B cell (primary cell): Measurements from ENCODE around the gene TMEM222. TPM values are rescaled to one million over a fixed set of nuclear protein-coding genes. Genes with fewer than 3 reads are reported as not detected.

Experiments used
- ATAC-seq: fragments of 200-7000 bp; cut with Tn5 transposase; one replicate; pipeline ENCODE4 v1.10.0; 2021; ENCODE audit warnings: low read depth, mild to moderate bottlenecking, moderate number of reproducible peaks, moderate library complexity
- CTCF ChIA-PET: fragments of 350-600 bp; sonication (Branson Sonifier 250); formaldehyde crosslinking; loops from one replicate; lab custom pipeline; 2021; ENCODE audit warnings: antibody characterized with exemption, inconsistent platforms; lab: Charles Lee
- POLR2A ChIA-PET: fragments of 350-600 bp; sonication (Branson Sonifier 250); formaldehyde crosslinking; loops from one replicate; lab custom pipeline; 2021; ENCODE audit warnings: antibody characterized with exemption; lab: Charles Lee
- DNase-seq: peaks from one replicate; pipeline ENCODE4 v3.0.0; 2013
- H2AFZ ChIP-seq: 2 replicates; pipeline ENCODE4 v1.6.1; 2012; ENCODE audit warnings: mild to moderate bottlenecking, low read depth, low read length; ENCODE audit not compliant: insufficient read depth, poor library complexity, severe bottlenecking
- H3K27ac ChIP-seq, 2 donors: 1 replicate in 1 of 2; 2 replicates in 1 of 2; pipeline ENCODE4 v1.5.1; 2012 to 2013; ENCODE audit warnings: low read length in 2 of 2, mild to moderate bottlenecking in 2 of 2, moderate library complexity in 1 of 2
- H3K27me3 ChIP-seq, 4 experiments: fragments of 200-600 bp in 1 of 4; sonication (generic) in 1 of 4; replicated peaks in 1 of 4; 1 replicate in 2 of 4; 2 replicates in 2 of 4; pipeline versions ENCODE4 v1.6.1 to v1.7.0; 2013 to 2016; ENCODE audit warnings: low read length in 3 of 4, mild to moderate bottlenecking in 2 of 4, mixed read lengths in 1 of 4, moderate library complexity in 1 of 4; ENCODE audit not compliant: insufficient read depth in 4 of 4, control insufficient read depth in 3 of 4; ENCODE audit errors: control extremely low read depth in 1 of 4
- H3K36me3 ChIP-seq, 2 experiments: replicated peaks in 1 of 2; 1 replicate in 1 of 2; 2 replicates in 1 of 2; pipeline versions ENCODE4 v1.6.1 to v1.7.1; 2013; ENCODE audit warnings: low read length in 1 of 2; ENCODE audit not compliant: insufficient read depth in 2 of 2, control insufficient read depth in 1 of 2; ENCODE audit errors: control extremely low read depth in 1 of 2, extremely low read depth in 1 of 2
- H3K4me1 ChIP-seq, 2 donors: fragments of 200-600 bp in 1 of 2; sonication (generic) in 1 of 2; 1 replicate in 1 of 2; 2 replicates in 1 of 2; pipeline versions ENCODE4 v1.5.1 to v1.6.1; 2013 to 2017; ENCODE audit warnings: low read length in 2 of 2; ENCODE audit not compliant: control insufficient read depth in 2 of 2, insufficient read depth in 2 of 2
- H3K4me2 ChIP-seq: replicated peaks from 2 replicates; pipeline ENCODE3; 2012; ENCODE audit warnings: mild to moderate bottlenecking, low read depth, low read length; ENCODE audit not compliant: poor library complexity, severe bottlenecking
- H3K4me3 ChIP-seq, 5 experiments: fragments of 200-600 bp in 1 of 5; sonication (generic) in 1 of 5; 1 replicate in 3 of 5; 2 replicates in 2 of 5; pipeline versions ENCODE4 v1.5.1 to v1.7.0; 2011 to 2016; ENCODE audit warnings: low read length in 4 of 5, mild to moderate bottlenecking in 4 of 5, low read depth in 2 of 5, control low read depth in 1 of 5, moderate library complexity in 1 of 5; ENCODE audit not compliant: insufficient read depth in 1 of 5; ENCODE audit errors: control extremely low read depth in 1 of 5, extremely low read depth in 1 of 5
- H3K79me2 ChIP-seq: fragments of 200-600 bp; sonication (generic); one replicate; pipeline ENCODE4 v1.6.0; 2016; ENCODE audit warnings: low read length; ENCODE audit not compliant: control insufficient read depth, insufficient read depth
- H3K9ac ChIP-seq: fragments of 200-600 bp; sonication (generic); 2 replicates; pipeline ENCODE4 v1.6.1; 2017; ENCODE audit warnings: mild to moderate bottlenecking, low read length, moderate library complexity
- H3K9me3 ChIP-seq, 3 donors: one replicate each; pipeline versions ENCODE4 v1.6.1 to v1.7.1; 2013; ENCODE audit warnings: low read length in 2 of 3; ENCODE audit not compliant: control insufficient read depth in 2 of 3, insufficient read depth in 1 of 3; ENCODE audit errors: control extremely low read depth in 1 of 3
- H4K20me1 ChIP-seq: 2 replicates; pipeline ENCODE4 v1.6.0; 2012; ENCODE audit warnings: mild to moderate bottlenecking, low read length; ENCODE audit not compliant: insufficient read depth, control insufficient read depth, poor library complexity, severe bottlenecking
- H3K27ac Mint-ChIP-seq: one replicate; pipeline ENCODE4 v1.8.0; 2021; ENCODE audit warnings: mixed read lengths
- H3K27me3 Mint-ChIP-seq: one replicate; pipeline ENCODE4 v1.8.0; 2021; ENCODE audit warnings: mixed read lengths
- H3K4me1 Mint-ChIP-seq: one replicate; pipeline ENCODE4 v1.8.0; 2021; ENCODE audit warnings: mixed read lengths
- H3K4me3 Mint-ChIP-seq: one replicate; pipeline ENCODE4 v1.8.0; 2021; ENCODE audit warnings: mixed read lengths
- H3K9me3 Mint-ChIP-seq: one replicate; pipeline ENCODE4 v1.8.0; 2022; ENCODE audit warnings: mixed read lengths; ENCODE audit not compliant: insufficient read depth
- EZH2 ChIP-seq: IDR thresholded peaks from 2 replicates; pipeline ENCODE4 v1.6.1; 2012; ENCODE audit warnings: borderline replicate concordance, low read depth, mild to moderate bottlenecking, moderate library complexity, low read length; ENCODE audit not compliant: insufficient read depth, poor library complexity, severe bottlenecking
- WGBS: methylation state at CpG from one replicate; pipeline ENCODE4 v1.1.5; 2013; ENCODE audit warnings: missing lambda C conversion rate; ENCODE audit not compliant: insufficient coverage; 5-methylcytosine and 5-hydroxymethylcytosine counted together
- intact Hi-C: fragments of 100-400 bp; cut with micrococcal nuclease; formaldehyde crosslinking; loops from one replicate; pipeline ENCODE4 v1.10.0; 2022
- polyA plus RNA-seq: library from polyadenylated mRNA; depleted of rRNA; stranded (reverse); fragments of >200 nt; gene quantifications from 2 replicates; pipeline ENCODE4 v1.2.3, GENCODE V29; 2012
- total RNA-seq, 2 donors: library from RNA; stranded (reverse); fragments of 120-200 nt in 1 of 2; gene quantifications; 1 replicate in 1 of 2; 2 replicates in 1 of 2; pipeline versions ENCODE4 v1.2.3 to v1.2.4, GENCODE V29; 2013 to 2022
- TF ChIP-seq, protein P1 (sequence below): fragments of 200-600 bp; IDR thresholded peaks from one replicate; pipeline ENCODE4 v1.8.0; 2022; ENCODE audit warnings: antibody characterized with exemption, mild to moderate bottlenecking

TMEM222 gene
- total and polyA plus RNA-seq, 2 donors (not counting 1 experiment from before 2014, with no cell fraction given) = 44.2 to 80.9 TPM

DNA sequence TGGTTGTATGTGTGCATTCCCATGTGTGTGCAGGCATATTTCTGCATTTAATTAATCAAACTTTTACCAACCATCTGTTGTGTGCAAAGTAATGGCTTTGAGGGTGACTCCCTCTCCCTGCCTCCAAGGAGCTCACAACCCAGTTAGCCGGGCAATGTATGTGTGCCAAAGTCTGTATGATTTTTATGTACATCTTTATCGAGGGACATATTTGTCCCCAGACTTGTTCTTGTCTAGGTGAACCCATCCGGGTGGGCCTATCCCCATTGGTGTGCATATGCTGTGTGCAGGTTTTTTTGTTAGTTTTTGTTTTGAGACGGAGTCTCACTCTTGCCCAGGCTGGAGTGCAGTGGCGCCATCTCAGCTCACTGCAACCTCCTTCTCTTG, 21.7 kb downstream of the TMEM222 start:
- Histone ChIP-seq H3K27ac (peak overlapping the region; percentile 85 to 88), H3K9me3 (peaks cover 0 to 7% (median 0%) of the 10 kb centered on the region in 3 donors), H3K27me3 (no peaks in the 10 kb centered on the region), H2AFZ (peak overlapping the region; percentile 84), H3K4me1 (peaks cover 37 to 60% of the 10 kb centered on the region in 2 donors), H3K9ac (peak overlapping the region; percentile 77), H3K4me2 (peak overlapping the region; percentile 89), H4K20me1 (peaks cover 12% of the 10 kb centered on the region), H3K4me3 (peak overlapping the region; percentile 61 to 89 (median 78)), H3K36me3 (peaks cover 0 to 33% of the 10 kb centered on the region in 2 experiments), H3K79me2 (peaks cover 51% of the 10 kb centered on the region)
- Mint-ChIP-seq H3K4me1 (peaks cover 67% of the 10 kb centered on the region), H3K4me3 (peak overlapping the region; percentile 96), H3K27me3 (no peaks in the 10 kb centered on the region), H3K27ac (peak overlapping the region; percentile 98), H3K9me3 (no peaks in the 10 kb centered on the region)
- intact Hi-C loops = no loop called here
- DNase-seq (no peak), ATAC-seq (no peak)
- TF ChIP-seq EZH2 = no peak
- TF ChIP-seq, protein P1, sequence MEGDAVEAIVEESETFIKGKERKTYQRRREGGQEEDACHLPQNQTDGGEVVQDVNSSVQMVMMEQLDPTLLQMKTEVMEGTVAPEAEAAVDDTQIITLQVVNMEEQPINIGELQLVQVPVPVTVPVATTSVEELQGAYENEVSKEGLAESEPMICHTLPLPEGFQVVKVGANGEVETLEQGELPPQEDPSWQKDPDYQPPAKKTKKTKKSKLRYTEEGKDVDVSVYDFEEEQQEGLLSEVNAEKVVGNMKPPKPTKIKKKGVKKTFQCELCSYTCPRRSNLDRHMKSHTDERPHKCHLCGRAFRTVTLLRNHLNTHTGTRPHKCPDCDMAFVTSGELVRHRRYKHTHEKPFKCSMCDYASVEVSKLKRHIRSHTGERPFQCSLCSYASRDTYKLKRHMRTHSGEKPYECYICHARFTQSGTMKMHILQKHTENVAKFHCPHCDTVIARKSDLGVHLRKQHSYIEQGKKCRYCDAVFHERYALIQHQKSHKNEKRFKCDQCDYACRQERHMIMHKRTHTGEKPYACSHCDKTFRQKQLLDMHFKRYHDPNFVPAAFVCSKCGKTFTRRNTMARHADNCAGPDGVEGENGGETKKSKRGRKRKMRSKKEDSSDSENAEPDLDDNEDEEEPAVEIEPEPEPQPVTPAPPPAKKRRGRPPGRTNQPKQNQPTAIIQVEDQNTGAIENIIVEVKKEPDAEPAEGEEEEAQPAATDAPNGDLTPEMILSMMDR = no peak
- WGBS = 0% methylated on average over 1 of the region's 5 CpGs
- ChIA-PET POLR2A (interaction anchor here (0.9 to 1.6 kb wide), 2 partner anchors 14 to 96 kb away, joined by 4 to 6 read pairs; no protein-coding TSS in a partner anchor), CTCF (interaction anchor here (0.6 to 12.7 kb wide), 4 partner anchors 11 to 425 kb away, joined by 3 to 132 read pairs (median 18); no protein-coding TSS in a partner anchor)

DNA sequence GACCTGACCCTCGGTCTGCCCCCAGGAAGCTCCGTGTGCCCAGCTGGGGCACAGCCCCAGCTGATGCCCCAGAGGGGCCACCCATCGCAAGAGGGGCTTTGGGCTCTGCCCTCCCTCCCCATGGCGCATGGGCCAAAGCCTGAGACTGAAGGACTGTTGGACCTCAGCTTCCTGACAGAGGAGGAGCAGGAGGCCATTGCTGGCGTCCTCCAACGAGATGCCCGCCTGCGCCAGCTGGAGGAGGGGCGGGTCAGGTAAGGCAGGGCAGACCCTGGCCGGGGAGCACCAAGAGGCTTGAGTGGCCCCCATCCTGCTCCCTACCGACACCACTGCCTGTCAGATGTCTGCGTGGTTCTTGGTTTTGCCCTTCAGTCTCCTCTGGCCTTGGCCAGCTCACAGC, 23.3 kb downstream of the TMEM222 start:
- H3K79me2 ChIP-seq = peaks cover 59% of the 10 kb centered on the region
- Mint-ChIP-seq H3K4me1 (peaks cover 56% of the 10 kb centered on the region), H3K27me3 (no peaks in the 10 kb centered on the region), H3K4me3 (no peak overlapping the region), H3K27ac (no peak overlapping the region), H3K9me3 (no peaks in the 10 kb centered on the region)
- peaks cover 29 to 51% of the 10 kb centered on the region in 2 donors for H3K4me1 ChIP-seq
- ATAC-seq (no peak), DNase-seq (no peak)
- H3K4me2 ChIP-seq = peak overlapping the region; percentile 38
- POLR2A ChIA-PET = interaction anchor here (0.9 to 1.4 kb wide), 2 partner anchors 9 to 20 kb away, joined by 3 to 7 read pairs; no protein-coding TSS in a partner anchor
- intact Hi-C loops = no loop called here
- no peak overlapping the region for H3K9ac ChIP-seq
- no peak overlapping the region for H2AFZ ChIP-seq
- TF ChIP-seq, protein P1 = no peak
- no peak for TF ChIP-seq EZH2
- no peak overlapping the region for H3K27ac ChIP-seq
- peaks cover 12% of the 10 kb centered on the region for H4K20me1 ChIP-seq
- H3K9me3 ChIP-seq = peaks cover 0 to 2% (median 0%) of the 10 kb centered on the region in 3 donors
- WGBS = 94% methylated on average over 12 of the region's 12 CpGs
- H3K36me3 ChIP-seq = peaks cover 0 to 42% of the 10 kb centered on the region in 2 experiments
- H3K27me3 ChIP-seq = no peaks in the 10 kb centered on the region
- CTCF ChIA-PET = interaction anchor here (0.5 to 12.7 kb wide), 5 partner anchors 12 to 145 kb away, joined by 3 to 132 read pairs (median 4); partner anchors contain the start of gene MAP3K6
- H3K4me3 ChIP-seq = no peak overlapping the region
